Stimulated activated CD4-positive, alpha-beta T cell treated with anti-CD3 and anti-CD28 coated beads, Interleukin-2, amount 100 ng/mL, for 4 hours (primary cell): ENCODE measurements around the gene MDC1.
A peak's percentile ranks its signal among the peaks of the same experiment; 100 is the strongest.
"Not testable (repeated sequence)": the region's sequence is repeated elsewhere in the genome, so short reads cannot be mapped to it uniquely, and the experiment has no call there.

Experiments used
- DNase-seq: peaks from one replicate; pipeline ENCODE4 v3.0.0-alpha.2; 2020; ENCODE audit warnings: low read depth

MDC1 gene

GRCh38 chr6:30725713-30726505 is 8.8 kb upstream of the MDC1 start:
- DNase-seq = no peak

GRCh38 chr6:30724906-30725667 is 8.0 kb upstream of the MDC1 start:
- DNase-seq = no peak

GRCh38 chr6:30723843-30724741 is 7.0 kb upstream of the MDC1 start:
- not testable (repeated sequence) for DNase-seq

GRCh38 chr6:30723159-30723842 is 6.2 kb upstream of the MDC1 start:
- DNase-seq = not testable (repeated sequence)

- DNase-seq = peak; percentile 75
Measured at GRCh38 chr6:30722280-30723112, 5.4 kb upstream of the MDC1 start.

- not testable (repeated sequence) for DNase-seq
Measured at GRCh38 chr6:30722025-30722279, 4.9 kb upstream of the MDC1 start.

GRCh38 chr6:30721198-30722024 is 4.3 kb upstream of the MDC1 start:
- DNase-seq = peak; percentile 96

GRCh38 chr6:30720738-30721197 is 3.7 kb upstream of the MDC1 start:
- DNase-seq = peak; percentile 38

- DNase-seq = peak; percentile 90
Measured at GRCh38 chr6:30719791-30720737, 3.0 kb upstream of the MDC1 start, which contains the start of gene TUBB. Gene TUBB, plus strand, starts transcription at chr6:30720352. Its CDS starts 155 bp downstream, at chr6:30720507.

GRCh38 chr6:30719356-30719755 is 2.3 kb upstream of the MDC1 start:
- no peak for DNase-seq

- DNase-seq = not testable (repeated sequence)
Measured at GRCh38 chr6:30717845-30718720, 1.0 kb upstream of the MDC1 start.

GRCh38 chr6:30716879-30717128 is 277 bp downstream of the MDC1 start:
- DNase-seq = no peak

- DNase-seq = no peak
Measured at GRCh38 chr6:30714263-30714662, 2.8 kb downstream of the MDC1 start.

GRCh38 chr6:30712441-30712945 is 4.6 kb downstream of the MDC1 start:
- DNase-seq = no peak

GRCh38 chr6:30711758-30712380 is 5.2 kb downstream of the MDC1 start:
- DNase-seq = no peak

GRCh38 chr6:30709101-30709868 is 7.8 kb downstream of the MDC1 start:
- no peak for DNase-seq
